Neural progenitor cell (in vitro differentiated cells): ENCODE data around the gene TMEM108. TPM values are rescaled to one million over a fixed set of nuclear protein-coding genes. Genes with fewer than 3 reads are reported as not detected.
A peak's percentile ranks its signal among the peaks of the same experiment; 100 is the strongest.

ENCODE experiments used
- DNase-seq: peaks from one replicate; pipeline ENCODE4 v3.0.0-alpha.2; 2016; ENCODE audit warnings: low spot score
- H2AFZ ChIP-seq: fragments of 200-600 bp; sonication (generic); replicated peaks from 2 replicates; pipeline ENCODE4 v1.6.1; 2016; ENCODE audit warnings: antibody characterized with exemption
- H3F3A ChIP-seq: fragments of 200-600 bp; sonication (generic); 2 replicates; pipeline ENCODE4 v1.6.1; 2016; ENCODE audit warnings: antibody characterized with exemption, low read depth
- H3K27ac ChIP-seq: fragments of 200-600 bp; sonication (generic); 2 replicates; pipeline ENCODE4 v1.5.1; 2016; ENCODE audit warnings: mild to moderate bottlenecking
- H3K27me3 ChIP-seq: fragments of 200-600 bp; sonication (generic); 2 replicates; pipeline ENCODE4 v1.6.1; 2016; ENCODE audit warnings: mild to moderate bottlenecking, moderate library complexity
- H3K36me3 ChIP-seq: fragments of 200-600 bp; sonication (generic); 2 replicates; pipeline ENCODE4 v1.5.1; 2016
- H3K4me1 ChIP-seq: fragments of 200-600 bp; sonication (generic); 2 replicates; pipeline ENCODE4 v1.6.1; 2016; ENCODE audit warnings: mixed run types
- H3K4me2 ChIP-seq: fragments of 200-600 bp; sonication (generic); 2 replicates; pipeline ENCODE4 v1.6.1; 2016
- H3K4me3 ChIP-seq: fragments of 200-600 bp; sonication (generic); 2 replicates; pipeline ENCODE4 v1.5.1; 2016
- H3K79me2 ChIP-seq: fragments of 200-600 bp; sonication (generic); 2 replicates; pipeline ENCODE4 v1.6.1; 2016; ENCODE audit warnings: low read depth
- H3K9ac ChIP-seq: fragments of 200-600 bp; sonication (generic); 2 replicates; pipeline ENCODE4 v1.6.1; 2016
- H3K9me3 ChIP-seq: fragments of 200-600 bp; sonication (generic); 2 replicates; pipeline ENCODE4 v1.5.1; 2016; ENCODE audit warnings: low read depth
- H4K20me1 ChIP-seq: fragments of 200-600 bp; sonication (generic); 2 replicates; pipeline ENCODE4 v1.6.1; 2016; ENCODE audit warnings: low read depth
- H3K27ac Mint-ChIP-seq: 3 replicates; pipeline ENCODE4 v1.8.0; 2021; ENCODE audit warnings: mixed read lengths
- H3K27me3 Mint-ChIP-seq: 2 replicates; pipeline ENCODE4 v1.8.0; 2022; ENCODE audit warnings: low read depth, mild to moderate bottlenecking, inconsistent platforms, moderate library complexity, mixed read lengths; ENCODE audit not compliant: insufficient read depth
- H3K36me3 Mint-ChIP-seq: 3 replicates; pipeline ENCODE4 v1.8.0; 2021; ENCODE audit warnings: mixed read lengths
- H3K4me1 Mint-ChIP-seq: 3 replicates; pipeline ENCODE4 v1.8.0; 2021; ENCODE audit warnings: mixed read lengths
- H3K4me3 Mint-ChIP-seq: 3 replicates; pipeline ENCODE4 v1.8.0; 2021; ENCODE audit warnings: mild to moderate bottlenecking, moderate library complexity, mixed read lengths
- H3K9me3 Mint-ChIP-seq: 3 replicates; pipeline ENCODE4 v1.8.0; 2020; ENCODE audit warnings: mixed read lengths
- CTCF ChIP-seq: fragments of 200-600 bp; sonication (generic); IDR thresholded peaks from 2 replicates; pipeline ENCODE4 v1.5.1; 2017; ENCODE audit warnings: antibody characterized with exemption, mild to moderate bottlenecking
- EZH2 ChIP-seq: fragments of 200-600 bp; sonication (generic); IDR thresholded peaks from 2 replicates; pipeline ENCODE4 v1.6.1; 2017; ENCODE audit warnings: antibody characterized with exemption, mild to moderate bottlenecking, moderate library complexity
- EZH2phosphoT487 ChIP-seq: fragments of 200-600 bp; sonication (generic); IDR thresholded peaks from 2 replicates; pipeline ENCODE4 v1.6.1; 2017; ENCODE audit warnings: antibody characterized with exemption
- total RNA-seq: library from RNA; depleted of rRNA; stranded (reverse); fragments of >200 nt; gene quantifications from 2 replicates; pipeline ENCODE4 v1.2.3, GENCODE V29; 2015; ENCODE audit warnings: low replicate concordance

The TMEM108 gene
- total RNA-seq, 1 donor from 2014 or later = 4.8 TPM

GRCh38 chr3:133414021-133414392, 375.8 kb downstream of the TMEM108 start:
- Histone ChIP-seq H3F3A (peaks cover 17% of the 10 kb centered on the region), H3K27ac (peak overlapping the region; percentile 79), H3K4me3 (no peak overlapping the region), H2AFZ (no peak overlapping the region), H3K4me2 (no peak overlapping the region), H3K36me3 (no peaks in the 10 kb centered on the region), H3K9ac (no peak overlapping the region), H3K79me2 (no peaks in the 10 kb centered on the region), H3K4me1 (peaks cover 6% of the 10 kb centered on the region), H3K27me3 (no peaks in the 10 kb centered on the region), H4K20me1 (no peaks in the 10 kb centered on the region), H3K9me3 (no peaks in the 10 kb centered on the region)
- no peak for DNase-seq
- Mint-ChIP-seq H3K9me3 (no peaks in the 10 kb centered on the region), H3K4me3 (no peak overlapping the region), H3K27me3 (peaks cover 8% of the 10 kb centered on the region), H3K4me1 (peaks cover 23% of the 10 kb centered on the region), H3K27ac (no peak overlapping the region), H3K36me3 (no peaks in the 10 kb centered on the region)
- TF ChIP-seq EZH2phosphoT487 (no peak), CTCF (no peak), EZH2 (no peak)

GRCh38 chr3:133418361-133418760, 380.2 kb downstream of the TMEM108 start:
- Mint-ChIP-seq H3K4me3 (no peak overlapping the region), H3K9me3 (no peaks in the 10 kb centered on the region), H3K27ac (peak overlapping the region; percentile 84), H3K36me3 (no peaks in the 10 kb centered on the region), H3K4me1 (peaks cover 31% of the 10 kb centered on the region), H3K27me3 (peaks cover 9% of the 10 kb centered on the region)
- Histone ChIP-seq H3F3A (peaks cover 4% of the 10 kb centered on the region), H3K27ac (no peak overlapping the region), H3K4me1 (peaks cover 19% of the 10 kb centered on the region), H3K4me2 (no peak overlapping the region), H3K9me3 (no peaks in the 10 kb centered on the region), H3K36me3 (no peaks in the 10 kb centered on the region), H3K9ac (no peak overlapping the region), H3K27me3 (no peaks in the 10 kb centered on the region), H3K4me3 (no peak overlapping the region), H3K79me2 (no peaks in the 10 kb centered on the region), H4K20me1 (no peaks in the 10 kb centered on the region), H2AFZ (no peak overlapping the region)
- DNase-seq = no peak
- TF ChIP-seq EZH2 (no peak), EZH2phosphoT487 (no peak), CTCF (no peak)

GRCh38 chr3:133419151-133419909, 381.1 kb downstream of the TMEM108 start:
- H3K9ac ChIP-seq = no peak overlapping the region
- DNase-seq = no peak
- Mint-ChIP-seq H3K4me1 (peaks cover 32% of the 10 kb centered on the region), H3K27ac (peak overlapping the region; percentile 69), H3K36me3 (no peaks in the 10 kb centered on the region), H3K9me3 (no peaks in the 10 kb centered on the region), H3K27me3 (peaks cover 8% of the 10 kb centered on the region), H3K4me3 (no peak overlapping the region)
- TF ChIP-seq EZH2phosphoT487 = no peak
- H3K27me3 ChIP-seq = no peaks in the 10 kb centered on the region
- H3K4me3 ChIP-seq = no peak overlapping the region
- no peaks in the 10 kb centered on the region for H3F3A ChIP-seq
- no peak overlapping the region for H3K4me2 ChIP-seq
- H3K27ac ChIP-seq = no peak overlapping the region
- peak overlapping the region; percentile 20 for H2AFZ ChIP-seq
- no peaks in the 10 kb centered on the region for H3K9me3 ChIP-seq
- no peaks in the 10 kb centered on the region for H3K79me2 ChIP-seq
- no peaks in the 10 kb centered on the region for H4K20me1 ChIP-seq
- no peaks in the 10 kb centered on the region for H3K36me3 ChIP-seq
- peaks cover 19% of the 10 kb centered on the region for H3K4me1 ChIP-seq
